ENCODE data around the gene CACHD1.

DNA sequence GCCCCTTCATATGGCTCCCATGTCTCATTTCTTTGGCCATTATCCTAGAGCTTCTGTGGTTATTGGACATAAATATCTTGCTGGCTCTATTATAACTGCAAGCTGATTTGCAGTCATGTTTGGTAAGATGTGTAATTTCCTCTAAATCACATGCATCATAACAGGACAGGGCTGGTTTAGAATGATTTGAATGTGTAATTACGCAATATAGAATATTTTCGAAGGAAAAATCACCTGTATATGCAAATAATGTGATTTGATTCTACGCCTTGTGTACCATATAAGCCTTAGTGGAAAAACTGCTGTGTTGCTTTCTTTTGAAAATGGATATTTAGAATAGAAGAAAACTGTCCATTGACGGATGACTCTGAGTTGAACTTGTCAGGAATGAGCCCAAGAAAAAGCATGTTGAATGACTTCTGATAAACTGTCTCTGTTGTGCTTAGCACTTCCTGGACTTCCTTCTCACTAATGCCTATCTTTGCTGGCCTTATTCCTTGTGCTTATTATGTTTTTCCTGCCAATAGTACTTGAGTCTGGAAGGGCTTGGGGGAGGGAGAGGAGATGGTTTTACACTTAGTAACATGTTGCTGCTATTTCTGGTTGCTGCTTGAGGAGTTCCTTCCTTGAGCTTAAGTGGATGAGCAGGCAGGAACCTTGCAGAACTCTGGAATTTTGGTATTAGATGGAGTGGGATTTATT, 6.5 kb downstream of the CACHD1 start:
- TF ChIP-seq, protein P1, sequence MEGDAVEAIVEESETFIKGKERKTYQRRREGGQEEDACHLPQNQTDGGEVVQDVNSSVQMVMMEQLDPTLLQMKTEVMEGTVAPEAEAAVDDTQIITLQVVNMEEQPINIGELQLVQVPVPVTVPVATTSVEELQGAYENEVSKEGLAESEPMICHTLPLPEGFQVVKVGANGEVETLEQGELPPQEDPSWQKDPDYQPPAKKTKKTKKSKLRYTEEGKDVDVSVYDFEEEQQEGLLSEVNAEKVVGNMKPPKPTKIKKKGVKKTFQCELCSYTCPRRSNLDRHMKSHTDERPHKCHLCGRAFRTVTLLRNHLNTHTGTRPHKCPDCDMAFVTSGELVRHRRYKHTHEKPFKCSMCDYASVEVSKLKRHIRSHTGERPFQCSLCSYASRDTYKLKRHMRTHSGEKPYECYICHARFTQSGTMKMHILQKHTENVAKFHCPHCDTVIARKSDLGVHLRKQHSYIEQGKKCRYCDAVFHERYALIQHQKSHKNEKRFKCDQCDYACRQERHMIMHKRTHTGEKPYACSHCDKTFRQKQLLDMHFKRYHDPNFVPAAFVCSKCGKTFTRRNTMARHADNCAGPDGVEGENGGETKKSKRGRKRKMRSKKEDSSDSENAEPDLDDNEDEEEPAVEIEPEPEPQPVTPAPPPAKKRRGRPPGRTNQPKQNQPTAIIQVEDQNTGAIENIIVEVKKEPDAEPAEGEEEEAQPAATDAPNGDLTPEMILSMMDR (conservative IDR thresholded peaks at IDR 0.05; ENCODE audit: low read depth, low read length), result no peak
- TF ChIP-seq RCOR1 (IDR thresholded peaks at IDR 0.05; ENCODE audit: insufficient replicate concordance, low read length) (no peak), BHLHE40 (IDR thresholded peaks at IDR 0.05; ENCODE audit: low read depth, low read length) (no peak), NFE2L2 (IDR thresholded peaks at IDR 0.05; ENCODE audit: low read depth, low read length) (no peak), CEBPB (IDR thresholded peaks at IDR 0.05; ENCODE audit: low read depth, low read length) (peak; percentile 88), RAD21 (IDR thresholded peaks at IDR 0.05; ENCODE audit: low read length) (no peak), SMC3 (IDR thresholded peaks at IDR 0.05; ENCODE audit: low read depth, low read length) (no peak), POLR2A (IDR thresholded peaks at IDR 0.05; ENCODE audit: low read depth, low read length) (no peak), MXI1 (IDR thresholded peaks at IDR 0.05; ENCODE audit: borderline replicate concordance, low read depth, low read length) (no peak), USF2 (IDR thresholded peaks at IDR 0.05; ENCODE audit: low read depth, low read length) (no peak), ELK1 (IDR thresholded peaks at IDR 0.05; ENCODE audit: borderline replicate concordance, low read depth, low read length) (no peak)
